ENCODE results near the gene CEP20.
A peak's percentile ranks its signal among the peaks of the same experiment; 100 is the strongest.

The CEP20 gene

GRCh38 chr16:15897121-15897780 lies 8.8 kb upstream of the CEP20 start:
- no peak for DNase-seq

- DNase-seq, result no peak
Observed at GRCh38 chr16:15894571-15895374, 6.4 kb upstream of the CEP20 start.

GRCh38 chr16:15891508-15891907 lies 3.1 kb upstream of the CEP20 start:
- no peak for DNase-seq

GRCh38 chr16:15887283-15887682 lies 1.1 kb downstream of the CEP20 start:
- no peak for DNase-seq

GRCh38 chr16:15886078-15886477 lies 2.3 kb downstream of the CEP20 start:
- no peak for DNase-seq

GRCh38 chr16:15885560-15886001 lies 2.8 kb downstream of the CEP20 start:
- DNase-seq, result no peak

GRCh38 chr16:15882563-15882962 lies 5.8 kb downstream of the CEP20 start:
- DNase-seq, result no peak

GRCh38 chr16:15881794-15882379 lies 6.5 kb downstream of the CEP20 start:
- no peak for DNase-seq

GRCh38 chr16:15880434-15881308 lies 7.7 kb downstream of the CEP20 start:
- DNase-seq, result peak; percentile 21

GRCh38 chr16:15879255-15879811 lies 9.1 kb downstream of the CEP20 start:
- DNase-seq, result peak; percentile 15

GRCh38 chr16:15876503-15876902 lies 11.9 kb downstream of the CEP20 start:
- no peak for DNase-seq

- peak; percentile 36 for DNase-seq
Observed at GRCh38 chr16:15874745-15875314, 13.6 kb downstream of the CEP20 start.

- DNase-seq, result no peak
Observed at GRCh38 chr16:15873737-15874136, 14.7 kb downstream of the CEP20 start.

GRCh38 chr16:15873301-15873700 lies 15.1 kb downstream of the CEP20 start:
- DNase-seq, result no peak

- DNase-seq, result no peak
Observed at GRCh38 chr16:15870011-15870410, 18.4 kb downstream of the CEP20 start.

- DNase-seq, result no peak
Observed at GRCh38 chr16:15866451-15866850, 22.0 kb downstream of the CEP20 start.

GRCh38 chr16:15865742-15866141 lies 22.7 kb downstream of the CEP20 start:
- DNase-seq, result no peak

GRCh38 chr16:15864939-15865338 lies 23.5 kb downstream of the CEP20 start:
- no peak for DNase-seq

GRCh38 chr16:15861996-15862395 lies 26.4 kb downstream of the CEP20 start:
- DNase-seq, result no peak

GRCh38 chr16:15858921-15859668 lies 29.3 kb downstream of the CEP20 start:
- DNase-seq, result no peak

GRCh38 chr16:15857724-15858560 lies 30.5 kb downstream of the CEP20 start:
- no peak for DNase-seq

Data from NCI-H345 (cell line).